NCI-H524 (cell line): ENCODE results near the gene ARHGAP33.
"Not testable (repeated sequence)": the region's sequence is repeated elsewhere in the genome, so short reads cannot be mapped to it uniquely, and the experiment has no call there.

ENCODE experiments used
- DNase-seq, 2 experiments: peaks; one replicate each; lab custom pipeline; 2025; lab: John Stamatoyannopoulos, UW

ARHGAP33 gene

DNA sequence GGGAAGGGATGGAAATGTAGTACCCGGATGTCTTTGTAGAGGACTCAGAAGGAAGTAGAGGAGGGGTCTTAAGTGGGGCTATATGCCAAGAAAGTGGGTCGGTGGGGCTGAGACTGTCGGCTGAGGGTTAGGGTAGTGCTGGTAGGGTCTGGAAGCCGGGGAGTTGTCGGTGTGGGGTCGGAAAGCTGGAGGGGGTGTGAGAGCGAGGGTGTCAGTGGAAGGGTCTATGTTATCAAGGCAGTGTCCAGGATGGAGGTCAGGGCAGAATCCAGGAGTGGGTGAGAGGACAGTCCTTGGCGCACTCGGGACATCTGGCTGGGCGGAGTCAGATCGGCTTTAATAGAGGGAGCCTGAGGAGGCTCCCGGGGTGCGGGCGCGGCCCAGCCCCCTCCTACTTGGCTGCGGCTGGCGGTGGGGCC, 20.2 kb upstream of the ARHGAP33 start:
- DNase-seq = peak; percentile 32 to 67

DNA sequence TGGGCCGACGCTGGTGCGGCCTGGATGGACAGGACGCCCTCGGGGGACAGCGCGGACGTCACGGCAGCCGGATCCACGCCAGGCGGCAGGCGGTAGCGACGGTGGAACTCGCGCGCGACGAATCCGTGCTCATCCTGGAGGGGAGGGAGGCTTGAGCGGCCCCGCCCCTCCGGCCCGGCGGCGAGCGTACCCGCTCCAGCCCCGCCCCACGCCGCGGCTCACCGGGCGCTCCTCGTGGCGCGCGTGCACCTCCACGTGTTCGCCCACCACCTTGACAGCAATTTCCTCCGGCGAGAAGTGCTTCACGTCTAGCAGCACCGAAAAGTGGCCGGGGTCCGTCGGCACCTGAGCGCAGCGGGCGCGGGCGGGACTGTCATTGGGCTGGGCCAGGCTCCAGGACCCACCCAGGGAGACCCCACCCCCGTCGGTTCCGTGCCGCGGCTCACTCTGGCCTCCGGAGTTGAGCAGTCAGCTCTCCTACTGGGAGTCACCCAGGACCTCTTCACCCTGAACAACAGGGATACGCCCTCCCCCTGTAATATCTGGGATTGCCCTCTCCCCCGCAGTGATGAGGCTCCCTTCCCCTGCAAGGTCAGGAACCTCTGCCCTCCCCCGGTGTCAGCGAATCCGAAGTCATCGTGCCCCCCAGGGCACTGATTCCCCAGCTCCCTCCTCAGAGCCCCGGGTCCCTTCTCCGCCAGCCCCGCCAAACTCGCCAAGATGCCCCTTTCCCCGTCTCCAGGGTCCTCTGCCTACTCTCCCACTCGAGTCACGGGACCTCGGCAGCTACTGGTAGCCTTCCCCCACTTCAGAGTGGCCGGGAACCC, 19.6 kb upstream of the ARHGAP33 start:
- DNase-seq = no peak

DNA sequence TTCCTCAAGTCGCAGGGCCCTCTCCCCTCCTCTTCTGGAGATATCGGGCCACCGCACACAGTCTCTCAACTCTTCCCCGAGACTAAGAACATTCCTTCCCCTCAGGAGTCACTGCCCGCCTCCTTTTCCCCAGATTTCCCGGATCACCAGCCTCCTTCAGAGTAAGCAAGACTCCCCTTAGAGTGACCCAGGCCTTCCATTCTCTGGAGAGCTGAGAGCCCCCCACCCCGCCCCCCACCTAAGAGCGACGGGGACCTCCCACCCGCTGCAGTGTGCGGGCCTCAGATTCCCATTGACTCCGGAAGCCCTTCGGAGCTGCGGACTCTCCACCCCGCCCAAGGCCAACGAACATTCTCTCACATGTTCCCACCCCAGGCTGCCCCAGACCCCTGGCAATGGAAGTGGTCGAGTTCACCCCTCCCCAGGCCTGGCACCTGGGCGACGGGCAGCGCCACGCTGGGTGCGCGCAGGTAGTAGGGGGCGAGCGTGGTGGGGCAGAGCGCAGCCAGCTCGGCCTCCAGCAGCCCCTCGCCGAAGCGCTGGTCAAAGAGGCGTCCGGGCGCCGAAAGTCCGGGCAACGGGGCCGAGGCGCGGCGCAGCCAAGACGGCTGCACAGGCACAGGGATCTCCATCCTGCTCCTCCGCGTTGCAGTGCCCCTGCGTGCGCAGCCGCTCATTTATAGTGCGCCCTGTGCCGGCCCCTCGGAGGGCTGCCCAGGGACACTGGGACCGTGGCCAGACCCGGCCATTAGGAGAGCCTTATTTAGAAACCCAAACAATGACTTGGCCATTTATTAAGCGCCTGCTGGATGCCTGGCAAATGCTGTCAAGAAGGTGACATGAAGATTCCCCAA, 18.8 kb upstream of the ARHGAP33 start, which contains the start of gene HSPB6:
Gene HSPB6, minus strand, starts transcription at position 653 of the 854 bp plus-strand sequence. Its CDS starts 21 bp downstream, at position 632.
- no peak for DNase-seq

DNA sequence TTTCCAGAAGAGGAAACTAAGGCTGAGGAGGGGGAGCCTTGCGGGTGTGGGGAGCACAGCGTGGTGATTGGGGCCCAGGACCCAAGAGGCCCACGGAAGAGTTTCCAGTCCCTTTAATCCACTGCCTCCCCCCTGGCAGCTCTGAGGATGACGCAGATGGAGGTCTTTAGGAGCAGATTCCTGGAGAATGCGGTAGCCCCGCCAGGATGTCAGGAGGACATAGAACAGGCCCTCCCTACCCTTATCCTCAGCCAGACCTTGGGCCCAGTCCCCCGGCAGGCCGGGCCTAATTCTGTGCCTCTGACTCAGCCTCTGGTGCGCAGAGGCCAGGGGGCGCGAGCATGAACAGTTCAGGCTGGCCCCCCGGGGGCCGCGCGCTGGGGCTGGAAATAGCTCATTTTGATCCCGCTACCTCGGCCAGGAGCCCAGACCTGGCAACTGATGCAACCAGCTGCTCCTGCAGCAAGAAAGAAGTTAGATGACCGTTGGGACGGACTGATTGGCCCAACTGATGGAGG, 18.1 kb upstream of the ARHGAP33 start:
- no peak for DNase-seq

DNA sequence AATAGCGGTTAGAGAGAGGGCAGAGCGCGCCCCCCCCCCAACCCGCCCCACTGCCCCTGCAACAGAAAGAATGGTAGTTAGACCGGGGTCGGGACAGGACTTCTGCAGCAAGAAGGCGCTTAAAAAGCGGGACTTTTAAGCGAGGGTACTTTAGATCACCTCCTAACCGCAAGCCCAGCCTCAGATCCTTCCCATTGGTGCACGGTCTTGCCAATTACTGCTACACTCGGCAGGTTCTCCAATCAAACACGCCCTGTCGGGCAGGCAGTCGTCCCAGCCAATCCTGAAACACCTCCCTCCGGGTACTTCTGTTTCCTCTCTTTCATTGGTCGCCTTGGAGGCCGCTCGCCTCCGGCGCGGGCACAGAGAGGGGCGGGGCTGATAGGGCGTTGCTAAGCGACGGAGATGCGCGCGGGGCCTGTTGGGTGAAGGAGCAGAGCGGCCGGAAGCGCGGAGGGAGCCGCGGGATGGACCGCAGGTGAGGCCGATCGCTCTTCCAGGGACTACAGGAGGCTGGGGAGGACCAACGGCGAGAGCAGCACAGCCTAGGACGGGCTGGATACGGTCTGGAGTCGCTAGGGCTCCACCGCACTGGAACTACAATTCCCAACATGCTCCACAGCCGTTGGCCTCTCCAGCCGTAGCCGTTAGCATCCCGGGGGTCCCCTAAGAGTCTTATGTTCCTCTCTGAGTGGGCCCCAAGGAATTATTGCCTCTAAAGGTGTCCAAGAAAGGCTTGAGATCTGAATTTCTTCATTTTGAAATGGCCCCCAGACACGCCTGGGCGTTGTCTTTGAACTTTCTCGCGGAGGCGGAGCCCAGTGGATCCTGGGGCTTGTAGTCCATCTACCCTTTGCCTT, 17.4 kb upstream of the ARHGAP33 start, which contains the start of gene PROSER3:
Gene PROSER3, plus strand, starts transcription at position 428 of the 860 bp plus-strand sequence. Its CDS starts 40 bp downstream, at position 468.
- DNase-seq = peak; percentile 100

DNA sequence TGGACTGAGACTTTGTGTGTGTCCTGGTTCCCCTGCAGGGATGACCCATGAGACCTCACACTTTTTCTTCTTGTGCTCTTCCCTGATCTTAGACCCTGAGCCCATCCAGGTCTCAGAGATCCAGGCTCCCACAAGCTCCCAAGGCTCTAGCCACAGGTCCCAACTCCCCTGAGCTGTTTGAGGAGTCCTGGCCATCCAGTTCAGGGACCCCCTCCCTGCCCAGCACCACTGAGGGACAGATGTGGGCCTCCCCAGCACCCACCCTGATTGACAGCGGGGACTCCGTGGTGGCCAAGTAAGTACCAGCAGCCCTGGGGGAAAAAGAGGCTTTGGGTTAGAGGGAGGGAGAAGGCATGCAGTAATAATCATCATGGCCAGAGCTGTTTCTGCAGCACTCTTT, 15.7 kb upstream of the ARHGAP33 start:
- no peak for DNase-seq

DNA sequence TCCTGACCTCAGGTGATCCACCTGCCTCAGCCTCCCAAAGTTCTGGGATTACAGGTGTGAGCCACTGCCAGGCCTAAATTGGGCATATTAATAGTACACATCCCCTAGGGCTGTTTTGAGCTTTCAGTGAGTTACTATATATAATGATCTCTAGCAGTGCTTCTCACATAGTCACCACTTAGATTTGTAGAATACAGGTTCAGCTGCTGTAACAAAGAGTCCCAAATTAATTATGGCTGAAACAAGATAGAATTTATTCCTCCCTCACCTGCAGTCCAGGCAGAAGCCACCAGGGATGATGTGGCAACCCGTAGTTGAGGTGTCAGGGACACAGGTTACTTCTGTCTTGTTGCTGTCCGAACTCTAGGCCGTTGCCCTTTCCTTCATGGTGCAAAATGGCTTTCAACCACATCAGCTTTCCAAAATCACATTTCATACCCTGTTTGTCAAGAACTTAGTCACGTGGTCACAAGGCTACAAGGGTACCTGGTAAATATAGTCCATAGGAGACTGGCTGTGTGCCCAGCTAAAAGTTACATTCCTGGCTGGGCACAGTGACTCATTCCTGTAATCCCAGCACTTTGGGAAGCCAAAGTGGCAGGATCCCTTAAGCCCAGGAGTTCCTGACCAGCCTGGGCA, 14.5 kb upstream of the ARHGAP33 start:
- DNase-seq = no peak

DNA sequence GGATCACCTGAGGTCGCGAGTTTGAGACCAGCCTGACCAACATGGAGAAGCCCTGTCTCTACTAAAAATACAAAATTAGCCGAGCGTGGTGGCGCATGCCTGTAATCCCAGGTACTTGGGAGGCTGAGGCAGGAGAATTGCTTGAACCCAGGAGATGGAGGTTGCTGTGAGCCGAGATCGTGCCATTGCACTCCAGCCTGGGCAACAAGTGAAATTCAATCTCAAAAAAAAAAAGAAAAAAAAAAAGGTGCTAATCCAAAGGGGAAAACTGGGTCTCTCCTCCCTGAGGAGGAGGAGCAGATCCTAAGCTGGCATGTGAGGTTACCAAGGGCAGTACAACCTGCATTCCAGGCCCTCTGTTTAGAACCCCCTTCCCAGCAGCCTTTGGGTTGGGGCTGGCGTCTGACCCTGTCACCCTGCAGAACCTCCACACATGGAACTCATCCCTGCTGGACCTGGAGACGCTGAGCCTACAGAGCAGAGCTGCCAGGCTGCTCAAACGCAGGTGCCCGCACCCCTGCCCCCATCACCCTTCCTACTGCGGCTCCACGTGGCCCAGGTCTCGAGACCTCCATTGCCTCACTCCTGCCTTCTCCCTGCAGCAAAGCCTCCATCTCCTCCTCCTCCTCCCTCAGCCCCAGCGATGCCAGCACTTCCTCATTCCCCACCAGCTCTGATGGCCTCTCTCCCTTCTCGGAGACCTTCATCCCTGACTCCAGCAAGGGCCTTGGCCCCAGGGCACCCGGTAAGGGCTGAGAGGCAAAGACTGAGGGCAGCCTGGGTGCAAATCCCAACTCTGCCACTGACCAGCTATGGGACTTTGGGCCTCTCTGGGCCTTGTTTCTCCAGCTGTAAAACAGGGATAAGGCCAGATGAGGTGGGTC, 10.7 kb upstream of the ARHGAP33 start:
- no peak for DNase-seq

DNA sequence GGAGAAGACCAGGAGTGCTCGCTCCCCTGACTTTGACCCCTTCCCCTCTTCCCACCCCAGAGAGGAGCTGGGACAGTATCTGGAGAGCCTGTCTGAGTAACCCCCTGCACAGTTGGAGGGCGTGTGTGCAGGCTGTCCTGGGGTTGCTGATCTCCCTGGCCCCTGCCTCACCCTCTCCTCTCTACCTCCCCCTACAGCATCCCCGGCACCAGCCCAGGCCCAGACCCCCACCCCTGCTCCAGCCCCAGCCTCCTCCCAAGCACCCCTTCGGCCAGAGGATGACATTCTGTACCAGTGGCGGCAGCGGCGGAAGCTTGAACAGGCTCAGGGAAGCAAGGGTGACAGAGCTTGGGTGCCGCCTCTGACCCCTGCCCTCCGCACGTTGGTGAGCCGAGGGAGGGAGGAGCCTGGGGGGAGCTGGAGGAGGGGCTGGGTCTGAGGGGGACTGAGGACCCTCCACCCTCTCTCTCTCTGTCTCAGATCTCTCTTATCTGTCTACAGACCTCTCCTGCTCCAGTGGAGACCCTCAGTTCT, 8.7 kb upstream of the ARHGAP33 start:
- DNase-seq = no peak

DNA sequence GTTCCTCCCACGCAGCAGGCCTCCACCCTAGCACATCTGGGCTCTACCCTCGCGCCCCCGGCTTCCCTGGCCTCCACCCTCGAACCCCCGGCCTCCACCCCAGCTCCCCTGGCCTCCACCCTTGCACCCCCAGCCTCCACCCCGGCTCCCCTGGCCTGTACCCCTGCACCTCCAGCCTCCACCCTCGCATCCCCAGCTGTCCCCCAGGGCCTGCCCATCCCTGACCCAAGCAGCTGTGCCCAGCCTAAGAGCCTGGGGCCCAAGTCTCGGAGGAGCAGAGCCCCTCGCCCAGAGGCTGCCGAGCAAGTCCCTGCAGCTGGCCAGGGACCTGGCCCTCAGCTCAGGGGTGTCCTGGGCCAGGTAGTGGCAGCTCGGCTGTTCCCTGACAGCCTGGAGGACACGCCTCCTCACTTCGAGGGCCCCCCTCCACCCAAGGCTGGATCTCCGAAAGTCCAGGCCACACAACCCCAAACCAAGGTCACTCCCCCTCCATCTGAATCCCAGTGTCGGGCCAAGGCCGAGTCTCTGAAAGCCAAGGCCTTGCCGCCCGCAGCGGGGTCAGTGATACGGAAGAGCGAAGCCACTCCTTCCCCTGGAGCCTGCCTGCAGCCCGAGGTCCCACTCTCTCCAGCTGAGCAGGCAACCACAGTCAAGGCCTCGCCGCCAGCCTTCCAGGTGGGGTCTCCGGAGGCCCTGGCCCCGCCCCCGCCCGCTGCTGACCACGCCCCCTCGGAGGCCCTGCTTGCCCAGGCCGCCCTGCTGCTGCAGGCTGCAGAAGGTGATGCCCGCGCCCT, 7.9 kb upstream of the ARHGAP33 start:
- no peak for DNase-seq

DNA sequence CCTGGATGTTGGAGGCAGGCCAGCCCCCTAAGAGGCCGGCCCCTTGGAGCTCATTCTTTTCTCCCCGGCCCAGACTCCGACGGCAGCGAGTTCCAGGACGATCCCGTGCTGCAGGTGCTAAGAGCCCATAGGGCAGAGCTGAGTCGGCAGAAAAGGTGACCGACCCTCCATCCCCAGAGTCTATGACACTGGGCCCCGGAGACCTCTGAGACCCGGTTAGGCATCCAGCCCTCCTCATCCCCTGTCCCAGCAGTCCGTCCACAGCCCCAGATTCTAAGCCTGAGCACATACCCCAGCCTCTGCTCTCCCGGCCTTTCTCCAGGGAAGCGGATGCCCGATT, 7.3 kb upstream of the ARHGAP33 start:
- no peak for DNase-seq

DNA sequence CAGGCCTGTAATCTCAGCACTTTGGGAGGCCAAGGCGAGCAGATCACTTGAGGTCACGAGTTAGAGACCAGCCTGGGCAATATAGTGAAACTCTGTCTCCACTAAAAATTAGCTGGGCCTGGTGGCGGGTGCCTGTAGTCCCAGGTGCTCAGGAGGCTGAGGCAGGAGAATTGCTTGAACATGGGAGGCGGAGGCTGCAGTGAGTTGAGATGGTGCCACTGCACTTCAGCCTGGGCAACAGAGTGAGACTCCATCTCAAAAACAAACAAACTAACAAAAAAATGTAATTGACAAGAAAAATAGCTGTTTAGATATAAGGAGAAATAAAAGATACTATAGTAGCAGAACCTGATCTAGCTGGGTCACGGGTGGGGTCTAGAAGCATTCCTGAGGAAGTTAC, 3.0 kb upstream of the ARHGAP33 start:
- not testable (repeated sequence) for DNase-seq

DNA sequence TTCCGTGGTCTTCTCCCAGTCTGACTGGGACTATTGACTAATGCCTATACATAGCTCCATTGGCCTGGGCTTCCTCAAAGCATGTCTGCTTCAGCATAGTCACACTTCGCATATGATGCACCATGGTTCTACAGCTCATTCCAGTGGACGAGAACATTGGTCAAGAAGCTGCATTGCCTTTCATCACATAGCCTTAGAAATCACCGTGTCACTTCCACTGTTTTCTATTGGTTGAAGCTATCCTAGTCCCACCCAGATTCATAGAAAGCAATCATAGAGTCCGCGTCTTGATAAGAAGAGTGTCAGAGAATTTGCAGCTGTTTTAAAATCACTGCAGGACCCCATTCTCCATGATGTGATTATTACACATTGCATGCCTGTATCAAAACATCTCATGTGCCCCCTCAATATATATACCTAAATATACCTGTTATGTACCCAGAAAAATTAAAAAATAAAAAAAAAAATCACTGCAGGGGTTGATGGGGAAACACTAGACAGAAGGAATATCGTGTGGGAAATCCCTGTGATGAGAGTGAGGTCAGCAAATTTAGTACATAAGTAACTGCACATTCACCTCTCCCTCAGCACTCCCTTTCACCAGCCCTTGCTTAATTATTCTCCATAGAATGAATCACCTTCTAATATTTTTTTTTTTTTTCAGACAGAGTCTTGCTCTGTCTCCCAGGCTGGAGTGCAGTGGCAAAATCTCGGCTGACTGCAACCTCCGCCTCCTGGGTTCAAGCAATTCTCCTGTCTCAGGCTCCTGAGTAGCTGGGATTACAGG, 2.2 kb upstream of the ARHGAP33 start:
- no peak for DNase-seq

DNA sequence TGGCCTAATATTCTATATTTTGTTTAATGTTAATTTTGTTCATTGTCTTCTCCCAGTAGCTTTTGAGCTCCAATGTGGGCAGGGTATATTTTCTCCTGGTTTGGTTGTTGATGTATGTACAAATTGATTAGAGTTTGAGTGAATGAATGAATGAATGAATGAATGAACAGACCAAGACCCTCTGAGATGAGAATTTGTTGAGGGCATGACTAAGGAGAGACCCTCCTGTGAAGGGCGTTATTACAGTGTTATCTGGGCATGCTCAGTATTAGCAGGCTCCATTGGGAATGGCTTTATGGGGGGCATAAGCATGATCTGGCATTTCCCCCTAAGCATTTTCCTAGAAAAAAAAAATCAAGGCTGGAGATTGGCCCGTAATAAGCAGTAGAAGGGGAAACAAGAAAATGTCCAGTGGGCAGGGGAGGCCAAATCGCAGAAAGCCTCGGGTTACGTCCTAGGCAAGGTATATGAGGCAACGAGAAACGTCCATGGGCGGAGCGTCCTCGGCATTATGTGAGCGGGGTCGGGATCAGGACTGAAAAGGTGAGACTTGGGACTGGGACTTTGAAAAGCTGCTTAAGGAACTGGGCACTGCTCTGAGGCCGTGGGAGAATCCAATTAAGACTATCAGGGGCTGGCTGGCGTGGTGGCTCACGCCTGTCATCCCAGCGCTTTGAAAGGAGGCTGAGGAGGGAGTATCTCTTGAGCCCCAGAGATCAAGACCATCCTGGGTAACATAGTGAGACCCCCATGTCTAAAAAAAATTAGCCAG, 904 bp upstream of the ARHGAP33 start:
- peak; percentile 25 to 48 for DNase-seq

DNA sequence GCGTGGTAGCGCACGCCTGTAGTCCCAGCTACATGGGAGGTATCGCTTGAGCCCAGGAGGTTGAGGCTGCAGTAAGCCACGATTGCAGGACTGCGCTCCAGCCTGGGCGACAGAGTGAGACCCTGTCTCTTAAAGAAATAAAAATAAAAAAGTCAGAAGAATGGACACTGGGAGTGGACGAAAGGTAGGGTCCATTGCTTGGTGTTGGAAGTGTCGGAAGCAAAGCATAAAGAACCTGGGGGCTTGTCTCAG, 392 bp upstream of the ARHGAP33 start:
- DNase-seq = no peak

DNA sequence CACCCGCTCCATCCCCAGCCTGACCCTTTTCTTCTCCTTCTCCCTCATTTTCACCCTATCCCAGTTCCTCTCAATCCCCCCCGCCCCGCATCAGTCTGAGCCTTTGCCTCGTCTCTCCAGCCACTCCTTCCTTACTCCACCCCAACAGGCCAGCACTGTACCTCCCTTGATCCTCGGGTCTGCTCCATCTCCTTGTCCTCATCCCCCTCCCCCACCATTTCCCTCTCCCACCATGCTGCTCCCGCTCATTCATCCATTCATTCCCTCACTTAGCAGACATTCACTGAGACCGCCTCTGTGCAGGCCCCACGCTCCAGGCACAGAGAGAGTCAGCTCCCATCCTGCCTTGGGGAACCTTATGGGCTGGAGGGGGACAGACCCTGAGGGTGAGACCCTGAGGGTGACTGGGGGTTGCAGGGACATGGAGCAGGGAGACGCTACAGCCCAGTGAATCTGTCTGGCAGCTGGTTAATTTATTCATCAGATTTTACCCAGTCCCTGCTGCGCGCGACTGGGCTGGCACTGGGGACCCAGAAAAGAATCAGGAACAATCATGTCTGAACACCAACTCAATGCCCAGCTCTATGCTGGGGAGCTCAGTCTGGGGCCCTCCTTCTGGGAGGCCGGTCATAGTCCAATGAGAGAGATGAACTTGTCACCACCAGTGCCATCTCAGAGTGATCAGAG, 881 bp downstream of the ARHGAP33 start:
- peak in 1 of 2 experiments; percentile 46 for DNase-seq
